Neural crest cell (in vitro differentiated cells): ENCODE results near the gene OMG. TPM values are rescaled to one million over a fixed set of nuclear protein-coding genes. Genes with fewer than 3 reads are reported as not detected.

Experiments
- DNase-seq: peaks from one replicate; pipeline ENCODE4 v3.0.0; 2021; ENCODE audit warnings: low read depth, mixed read lengths, low spot score
- H3K27ac Mint-ChIP-seq: one replicate; pipeline ENCODE4 v1.8.0; 2021; ENCODE audit warnings: mild to moderate bottlenecking, mixed read lengths; ENCODE audit not compliant: unreplicated experiment
- H3K27me3 Mint-ChIP-seq: 2 replicates; pipeline ENCODE4 v1.8.0; 2021; ENCODE audit warnings: low read depth, mild to moderate bottlenecking, mixed read lengths
- H3K36me3 Mint-ChIP-seq: 2 replicates; pipeline ENCODE4 v1.8.0; 2021; ENCODE audit warnings: low read depth, mild to moderate bottlenecking, mixed read lengths
- H3K4me1 Mint-ChIP-seq: 2 replicates; pipeline ENCODE4 v1.8.0; 2021; ENCODE audit warnings: mixed read lengths
- H3K4me3 Mint-ChIP-seq: one replicate; pipeline ENCODE4 v1.8.0; 2021; ENCODE audit warnings: mild to moderate bottlenecking, mixed read lengths
- H3K9me3 Mint-ChIP-seq: 2 replicates; pipeline ENCODE4 v1.8.0; 2021; ENCODE audit warnings: mixed read lengths
- total RNA-seq: library from RNA; stranded (reverse); gene quantifications from 2 replicates; pipeline ENCODE4 v1.2.1, GENCODE V29; 2021
- TF ChIP-seq, protein P1 (sequence below): fragments of 200-600 bp; sonication (generic); conservative IDR thresholded peaks from 2 replicates; pipeline ENCODE4 v1.5.0; 2021; ENCODE audit warnings: antibody characterized with exemption, mild to moderate bottlenecking

OMG gene
- total RNA-seq, 1 donor from 2014 or later: not detected

DNA sequence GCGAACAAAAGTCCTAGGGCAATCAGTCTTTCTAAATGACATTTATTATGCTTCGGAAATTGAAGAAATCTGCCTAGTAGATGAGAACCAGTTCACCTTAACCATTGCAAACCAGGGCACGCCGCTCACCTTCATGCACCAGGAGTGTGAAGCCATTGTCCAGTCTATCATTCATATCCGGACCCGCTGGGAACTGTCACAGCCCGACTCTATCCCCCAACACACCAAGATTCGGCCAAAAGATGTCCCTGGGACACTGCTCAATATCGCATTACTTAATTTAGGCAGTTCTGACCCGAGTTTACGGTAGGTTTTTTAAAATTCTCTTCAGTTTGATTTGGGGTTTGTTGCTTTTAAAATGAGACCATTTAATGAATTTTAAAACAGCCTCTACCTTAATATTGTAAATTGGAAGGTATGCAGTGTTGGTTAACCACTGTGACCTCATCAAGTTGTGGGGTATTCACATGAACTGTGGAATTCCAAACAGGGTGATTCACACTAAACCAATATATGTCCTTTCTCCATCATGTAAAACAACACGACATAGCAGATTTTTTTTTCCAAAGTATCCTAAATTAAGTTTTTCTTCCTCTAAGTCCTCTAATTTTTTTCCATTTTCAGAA lies 30.6 kb upstream of the OMG start:
- Mint-ChIP-seq H3K4me3 (no peak overlapping the region), H3K36me3 (peaks cover 2% of the 10 kb centered on the region), H3K27ac (peak overlapping the region; percentile 84), H3K27me3 (no peaks in the 10 kb centered on the region), H3K4me1 (no peaks in the 10 kb centered on the region), H3K9me3 (no peaks in the 10 kb centered on the region)
- TF ChIP-seq, protein P1, sequence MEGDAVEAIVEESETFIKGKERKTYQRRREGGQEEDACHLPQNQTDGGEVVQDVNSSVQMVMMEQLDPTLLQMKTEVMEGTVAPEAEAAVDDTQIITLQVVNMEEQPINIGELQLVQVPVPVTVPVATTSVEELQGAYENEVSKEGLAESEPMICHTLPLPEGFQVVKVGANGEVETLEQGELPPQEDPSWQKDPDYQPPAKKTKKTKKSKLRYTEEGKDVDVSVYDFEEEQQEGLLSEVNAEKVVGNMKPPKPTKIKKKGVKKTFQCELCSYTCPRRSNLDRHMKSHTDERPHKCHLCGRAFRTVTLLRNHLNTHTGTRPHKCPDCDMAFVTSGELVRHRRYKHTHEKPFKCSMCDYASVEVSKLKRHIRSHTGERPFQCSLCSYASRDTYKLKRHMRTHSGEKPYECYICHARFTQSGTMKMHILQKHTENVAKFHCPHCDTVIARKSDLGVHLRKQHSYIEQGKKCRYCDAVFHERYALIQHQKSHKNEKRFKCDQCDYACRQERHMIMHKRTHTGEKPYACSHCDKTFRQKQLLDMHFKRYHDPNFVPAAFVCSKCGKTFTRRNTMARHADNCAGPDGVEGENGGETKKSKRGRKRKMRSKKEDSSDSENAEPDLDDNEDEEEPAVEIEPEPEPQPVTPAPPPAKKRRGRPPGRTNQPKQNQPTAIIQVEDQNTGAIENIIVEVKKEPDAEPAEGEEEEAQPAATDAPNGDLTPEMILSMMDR: no peak
- DNase-seq: no peak

DNA sequence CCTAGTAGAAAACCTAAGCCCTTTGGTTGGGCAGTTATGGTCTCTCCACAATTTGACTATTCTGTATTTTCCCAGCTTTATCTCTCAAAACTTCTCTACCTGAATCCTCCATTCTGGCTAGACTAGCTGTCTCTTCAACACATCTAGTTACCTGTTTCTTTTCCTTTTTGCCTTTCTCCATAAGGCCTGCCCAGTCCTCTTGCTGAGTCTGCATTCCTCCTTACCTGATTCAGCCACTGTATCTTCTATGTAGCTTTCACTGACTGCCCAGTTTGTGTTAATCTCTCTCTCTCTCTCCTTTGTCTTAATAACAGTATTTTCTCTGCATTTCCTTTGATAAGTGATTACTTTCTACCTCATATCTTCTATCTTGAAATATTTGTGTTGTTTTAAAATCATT lies 26.5 kb upstream of the OMG start:
- TF ChIP-seq, protein P1: no peak
- peaks cover 18% of the 10 kb centered on the region for H3K4me1 Mint-ChIP-seq
- H3K27ac Mint-ChIP-seq: no peak overlapping the region
- no peak for DNase-seq
- H3K27me3 Mint-ChIP-seq: no peaks in the 10 kb centered on the region
- H3K9me3 Mint-ChIP-seq: no peaks in the 10 kb centered on the region
- H3K36me3 Mint-ChIP-seq: peaks cover 2% of the 10 kb centered on the region
- H3K4me3 Mint-ChIP-seq: no peak overlapping the region

DNA sequence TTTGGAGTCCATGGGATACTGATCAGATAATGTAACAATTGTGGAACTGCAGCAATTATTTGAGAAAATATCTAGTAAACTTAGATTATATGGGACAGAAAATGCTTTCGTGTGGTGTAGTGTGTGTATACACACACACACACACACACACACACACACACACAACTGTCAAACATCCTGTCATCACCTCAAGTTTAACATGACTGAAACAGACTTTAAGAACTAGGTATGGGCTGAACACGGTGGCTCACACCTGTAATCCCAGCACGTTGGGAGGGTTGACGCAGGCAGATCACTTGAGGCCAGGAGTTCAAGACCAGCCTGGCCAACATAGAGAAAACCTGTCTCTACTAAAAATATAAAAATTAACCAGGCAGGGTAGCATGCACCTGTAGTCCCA lies 24.9 kb upstream of the OMG start:
- Mint-ChIP-seq H3K4me1 (peaks cover 24% of the 10 kb centered on the region), H3K36me3 (no peaks in the 10 kb centered on the region), H3K27me3 (no peaks in the 10 kb centered on the region), H3K4me3 (no peak overlapping the region), H3K27ac (no peak overlapping the region), H3K9me3 (no peaks in the 10 kb centered on the region)
- TF ChIP-seq, protein P1: no peak
- no peak for DNase-seq

DNA sequence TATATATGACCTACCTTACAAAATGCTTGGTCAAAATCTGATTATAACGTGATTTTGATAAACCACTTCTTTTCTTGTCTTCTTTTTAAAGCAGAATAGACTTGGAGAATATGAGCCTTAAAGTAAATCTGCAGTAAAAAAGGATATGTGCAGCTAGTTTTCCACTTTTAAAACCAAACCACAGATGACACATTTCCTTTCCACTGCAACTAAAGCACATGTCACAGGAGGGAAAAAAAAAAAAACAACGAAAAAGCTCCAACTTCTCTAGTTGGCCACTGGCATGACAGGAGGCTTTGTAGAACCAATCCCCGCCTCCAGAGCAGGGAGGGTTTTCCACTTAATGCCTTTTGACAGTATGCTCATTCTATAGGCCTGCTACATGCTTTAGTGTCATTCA lies 24.4 kb upstream of the OMG start, which contains the start of gene EVI2A:
TSS of gene EVI2A (minus strand) at position 142 of the 400 bp plus-strand sequence. CDS start 2,609 bp downstream, outside the sequence.
- Mint-ChIP-seq H3K9me3 (no peaks in the 10 kb centered on the region), H3K4me1 (peaks cover 24% of the 10 kb centered on the region), H3K27ac (no peak within 1 kb of the TSS), H3K27me3 (no peaks in the 10 kb centered on the region), H3K36me3 (no peaks in the 10 kb centered on the region), H3K4me3 (no peak within 1 kb of the TSS)
- TF ChIP-seq, protein P1: no peak
- DNase-seq: no peak

DNA sequence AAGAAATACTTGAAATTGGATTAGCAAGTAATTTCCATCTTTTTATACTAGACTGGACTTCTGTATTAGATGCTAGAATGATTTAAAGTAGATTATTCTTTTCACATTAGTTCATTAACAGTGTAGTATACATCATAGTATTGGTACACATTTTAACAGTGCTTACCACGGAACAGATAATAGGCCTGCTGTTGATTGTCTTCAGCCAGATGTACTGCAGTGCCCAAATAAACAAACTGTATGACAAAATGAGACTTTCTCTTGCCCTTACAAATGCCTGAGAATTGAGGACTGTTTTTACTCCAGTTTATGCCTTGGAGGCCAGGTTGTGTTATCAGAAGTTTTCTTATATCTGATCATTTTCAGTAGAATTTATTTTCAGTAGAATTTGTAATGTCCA lies 23.8 kb upstream of the OMG start:
- Mint-ChIP-seq H3K9me3 (no peaks in the 10 kb centered on the region), H3K27me3 (no peaks in the 10 kb centered on the region), H3K36me3 (no peaks in the 10 kb centered on the region), H3K4me3 (no peak overlapping the region), H3K27ac (no peak overlapping the region), H3K4me1 (peaks cover 24% of the 10 kb centered on the region)
- DNase-seq: no peak
- TF ChIP-seq, protein P1: no peak
